ENCODE data around the gene SSB.

The SSB gene

GRCh38 chr2:169781249-169782013 lies 17.2 kb upstream of the SSB start:
- no peak for DNase-seq (ENCODE audit: low read depth)
- no peak overlapping the region for H3K4me3 ChIP-seq (ENCODE audit: low read length)
- TF ChIP-seq CTCF (IDR thresholded peaks at IDR 0.05; ENCODE audit: insufficient read depth, low read depth, low read length, missing control alignments): no peak

GRCh38 chr2:169782513-169782912 lies 16.2 kb upstream of the SSB start:
- no peak overlapping the region for H3K4me3 ChIP-seq (ENCODE audit: low read length)
- no peak for DNase-seq (ENCODE audit: low read depth)
- TF ChIP-seq CTCF (IDR thresholded peaks at IDR 0.05; ENCODE audit: insufficient read depth, low read depth, low read length, missing control alignments): no peak

- H3K4me3 ChIP-seq (ENCODE audit: low read length): no peak overlapping the region
- no peak for TF ChIP-seq CTCF (IDR thresholded peaks at IDR 0.05; ENCODE audit: insufficient read depth, low read depth, low read length, missing control alignments)
- DNase-seq (ENCODE audit: low read depth): no peak
These were observed 8.1 kb upstream of the SSB start for GRCh38 chr2:169790581-169790980.

- H3K4me3 ChIP-seq (ENCODE audit: low read length): no peak overlapping the region
- no peak for TF ChIP-seq CTCF (IDR thresholded peaks at IDR 0.05; ENCODE audit: insufficient read depth, low read depth, low read length, missing control alignments)
These were observed 3.5 kb upstream of the SSB start for GRCh38 chr2:169795181-169795580.

GRCh38 chr2:169796441-169796840 lies 2.2 kb upstream of the SSB start:
- TF ChIP-seq CTCF (IDR thresholded peaks at IDR 0.05; ENCODE audit: insufficient read depth, low read depth, low read length, missing control alignments): no peak
- no peak overlapping the region for H3K4me3 ChIP-seq (ENCODE audit: low read length)
- DNase-seq (ENCODE audit: low read depth): no peak

More at GRCh38 chr2:169795181-169795580, 3.5 kb upstream of the SSB start:
- DNase-seq (ENCODE audit: low read depth): no peak

GRCh38 chr2:169797601-169798000 lies 1.1 kb upstream of the SSB start:
- no peak for TF ChIP-seq CTCF (IDR thresholded peaks at IDR 0.05; ENCODE audit: insufficient read depth, low read depth, low read length, missing control alignments)
- no peak for DNase-seq (ENCODE audit: low read depth)
- H3K4me3 ChIP-seq (ENCODE audit: low read length): no peak overlapping the region

GRCh38 chr2:169798397-169798717 lies 314 bp upstream of the SSB start:
- no peak for TF ChIP-seq CTCF (IDR thresholded peaks at IDR 0.05; ENCODE audit: insufficient read depth, low read depth, low read length, missing control alignments)
- DNase-seq (ENCODE audit: low read depth): no peak
- peak overlapping the region; percentile 81 for H3K4me3 ChIP-seq (ENCODE audit: low read length)
